Type B pancreatic cell (in vitro differentiated cells): ENCODE measurements around the gene MYO5B. TPM values are rescaled to one million over a fixed set of nuclear protein-coding genes. Genes with fewer than 3 reads are reported as not detected.

Experiments
- DNase-seq: peaks from one replicate; pipeline ENCODE4 v3.0.0; 2021; ENCODE audit warnings: mixed read lengths; ENCODE audit not compliant: unreplicated experiment; ENCODE audit errors: extremely low spot score
- H3K27ac Mint-ChIP-seq: 2 replicates; pipeline ENCODE4 v1.8.0; 2021; ENCODE audit warnings: mild to moderate bottlenecking, mixed read lengths
- H3K27me3 Mint-ChIP-seq: 2 replicates; pipeline ENCODE4 v1.8.0; 2021; ENCODE audit warnings: mixed read lengths
- H3K36me3 Mint-ChIP-seq: 2 replicates; pipeline ENCODE4 v1.8.0; 2021; ENCODE audit warnings: mixed read lengths
- H3K4me1 Mint-ChIP-seq: one replicate; pipeline ENCODE4 v1.8.0; 2021; ENCODE audit warnings: mixed read lengths; ENCODE audit not compliant: unreplicated experiment
- H3K4me3 Mint-ChIP-seq: 2 replicates; pipeline ENCODE4 v1.8.0; 2021; ENCODE audit warnings: mild to moderate bottlenecking, mixed read lengths
- H3K9me3 Mint-ChIP-seq: 2 replicates; pipeline ENCODE4 v1.8.0; 2021; ENCODE audit warnings: mixed read lengths
- total RNA-seq: library from RNA; stranded (reverse); gene quantifications from 2 replicates; pipeline ENCODE4 v1.2.1, GENCODE V29; 2021; ENCODE audit warnings: low replicate concordance
- TF ChIP-seq, protein P1 (sequence below): fragments of 200-600 bp; sonication (generic); conservative IDR thresholded peaks from 2 replicates; pipeline ENCODE4 v1.5.0; 2021; ENCODE audit warnings: antibody characterized with exemption, mild to moderate bottlenecking

Gene MYO5B
- total RNA-seq, 1 donor from 2014 or later, result 51.7 TPM

DNA sequence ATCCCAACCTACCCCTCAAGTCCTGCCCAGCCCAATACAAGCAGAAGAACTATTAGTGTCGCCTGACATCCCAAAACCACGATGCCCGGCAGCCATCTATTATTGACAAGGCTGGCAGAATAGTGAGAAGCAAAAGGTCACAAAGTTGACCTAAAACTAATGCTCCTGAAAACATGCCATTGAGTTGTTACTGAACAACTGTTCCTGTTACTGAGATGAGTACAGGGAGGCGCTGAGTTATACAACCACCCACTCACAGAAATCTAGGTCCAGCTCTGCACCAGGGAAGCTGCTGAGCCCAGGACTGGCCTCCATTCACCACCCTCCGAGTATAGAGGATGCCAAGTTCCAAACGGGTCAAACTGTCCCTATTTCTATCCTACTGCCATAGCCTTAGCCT lies 201.6 kb downstream of the MYO5B start:
- no peak for DNase-seq
- TF ChIP-seq, protein P1, sequence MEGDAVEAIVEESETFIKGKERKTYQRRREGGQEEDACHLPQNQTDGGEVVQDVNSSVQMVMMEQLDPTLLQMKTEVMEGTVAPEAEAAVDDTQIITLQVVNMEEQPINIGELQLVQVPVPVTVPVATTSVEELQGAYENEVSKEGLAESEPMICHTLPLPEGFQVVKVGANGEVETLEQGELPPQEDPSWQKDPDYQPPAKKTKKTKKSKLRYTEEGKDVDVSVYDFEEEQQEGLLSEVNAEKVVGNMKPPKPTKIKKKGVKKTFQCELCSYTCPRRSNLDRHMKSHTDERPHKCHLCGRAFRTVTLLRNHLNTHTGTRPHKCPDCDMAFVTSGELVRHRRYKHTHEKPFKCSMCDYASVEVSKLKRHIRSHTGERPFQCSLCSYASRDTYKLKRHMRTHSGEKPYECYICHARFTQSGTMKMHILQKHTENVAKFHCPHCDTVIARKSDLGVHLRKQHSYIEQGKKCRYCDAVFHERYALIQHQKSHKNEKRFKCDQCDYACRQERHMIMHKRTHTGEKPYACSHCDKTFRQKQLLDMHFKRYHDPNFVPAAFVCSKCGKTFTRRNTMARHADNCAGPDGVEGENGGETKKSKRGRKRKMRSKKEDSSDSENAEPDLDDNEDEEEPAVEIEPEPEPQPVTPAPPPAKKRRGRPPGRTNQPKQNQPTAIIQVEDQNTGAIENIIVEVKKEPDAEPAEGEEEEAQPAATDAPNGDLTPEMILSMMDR, result no peak
- H3K4me1 Mint-ChIP-seq, result peaks cover 3% of the 10 kb centered on the region
- H3K36me3 Mint-ChIP-seq, result peaks cover 13% of the 10 kb centered on the region
- no peaks in the 10 kb centered on the region for H3K27me3 Mint-ChIP-seq
- H3K4me3 Mint-ChIP-seq, result no peak overlapping the region
- no peak overlapping the region for H3K27ac Mint-ChIP-seq
- no peaks in the 10 kb centered on the region for H3K9me3 Mint-ChIP-seq

DNA sequence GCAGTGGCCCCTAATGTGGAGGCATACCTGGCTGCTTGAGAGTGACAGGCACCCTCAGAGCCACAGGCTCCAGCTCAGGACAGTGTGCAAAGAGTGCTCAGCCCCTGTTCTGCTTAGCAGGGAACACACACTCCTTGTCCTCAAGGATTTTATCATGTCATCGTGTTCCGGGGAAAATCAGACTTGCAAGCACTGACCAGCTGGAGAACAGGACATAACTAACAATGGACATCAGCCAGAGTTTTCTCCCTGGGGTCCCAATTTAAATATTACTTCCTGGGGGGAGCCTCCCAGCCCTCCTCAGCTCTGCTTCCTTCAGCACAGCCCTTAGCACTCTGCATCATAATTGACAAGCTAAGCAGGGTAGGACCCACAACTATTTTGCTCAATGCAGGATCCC lies 206.2 kb downstream of the MYO5B start:
- TF ChIP-seq, protein P1, result no peak
- Mint-ChIP-seq H3K4me1 (no peaks in the 10 kb centered on the region), H3K4me3 (no peak overlapping the region), H3K9me3 (no peaks in the 10 kb centered on the region), H3K36me3 (peaks cover 11% of the 10 kb centered on the region), H3K27ac (no peak overlapping the region), H3K27me3 (no peaks in the 10 kb centered on the region)
- no peak for DNase-seq

DNA sequence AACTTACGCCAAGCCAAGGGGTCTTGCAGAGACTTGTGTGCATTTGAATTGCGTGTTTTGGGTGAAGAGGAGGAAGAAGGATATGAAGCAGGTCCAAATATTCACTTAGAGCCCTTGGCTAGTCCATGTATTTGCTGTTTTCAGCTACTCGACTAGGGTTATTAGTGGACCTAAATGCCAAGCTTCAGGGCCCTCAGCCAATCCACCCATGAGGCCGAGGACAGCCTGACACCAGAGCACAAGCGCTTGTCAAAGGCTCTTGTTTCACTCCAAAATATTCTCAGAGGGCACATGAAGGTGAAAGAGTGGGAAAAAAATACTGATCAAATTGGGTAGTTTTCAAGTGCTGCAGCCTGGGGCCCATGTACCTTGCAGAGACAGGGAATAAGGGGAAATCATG lies 206.8 kb downstream of the MYO5B start:
- Mint-ChIP-seq H3K27me3 (no peaks in the 10 kb centered on the region), H3K4me1 (no peaks in the 10 kb centered on the region), H3K9me3 (no peaks in the 10 kb centered on the region), H3K4me3 (no peak overlapping the region), H3K36me3 (peaks cover 11% of the 10 kb centered on the region), H3K27ac (no peak overlapping the region)
- TF ChIP-seq, protein P1, result no peak
- DNase-seq, result no peak

DNA sequence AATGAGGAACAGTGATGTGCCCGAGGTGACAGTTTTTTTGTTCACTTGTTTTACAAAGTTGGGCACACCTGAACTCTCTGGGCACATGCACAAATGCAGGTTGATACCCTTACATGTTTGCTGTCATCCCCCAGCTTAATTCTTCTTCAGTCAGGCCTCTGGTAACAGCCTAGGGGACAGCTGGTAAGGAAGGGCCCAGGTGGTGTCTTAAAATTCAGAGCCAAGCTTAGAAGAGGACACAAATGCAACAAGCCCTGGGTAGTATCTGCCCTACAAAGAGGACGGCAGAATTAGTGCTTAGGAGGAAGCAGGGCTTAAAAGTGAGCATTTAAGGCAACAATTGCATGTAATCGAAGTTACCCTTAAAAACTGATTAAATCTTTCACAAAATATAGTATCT lies 209.7 kb downstream of the MYO5B start:
- Mint-ChIP-seq H3K4me1 (no peaks in the 10 kb centered on the region), H3K9me3 (no peaks in the 10 kb centered on the region), H3K36me3 (peaks cover 8% of the 10 kb centered on the region), H3K27me3 (no peaks in the 10 kb centered on the region), H3K27ac (no peak overlapping the region), H3K4me3 (no peak overlapping the region)
- TF ChIP-seq, protein P1, result no peak
- no peak for DNase-seq

DNA sequence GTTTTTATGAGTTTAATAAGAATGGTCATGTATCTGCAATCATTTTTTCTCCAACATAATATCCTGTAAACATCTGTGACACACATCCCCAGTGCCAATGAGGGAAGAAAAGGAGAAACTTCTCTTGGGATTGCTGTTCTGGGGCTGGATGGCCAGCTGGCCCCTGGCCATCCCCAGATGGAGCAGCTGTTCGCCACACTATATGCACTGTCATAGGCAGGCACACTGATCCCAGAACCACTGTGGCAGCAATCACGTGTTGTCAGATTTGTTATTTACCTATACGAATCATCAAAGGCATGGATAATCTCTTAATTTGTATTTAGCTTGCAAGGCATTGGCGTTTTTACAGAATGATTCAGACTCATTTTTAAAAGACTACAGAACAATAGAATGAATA lies 214.1 kb downstream of the MYO5B start:
- Mint-ChIP-seq H3K9me3 (no peaks in the 10 kb centered on the region), H3K27me3 (no peaks in the 10 kb centered on the region), H3K4me3 (no peak overlapping the region), H3K4me1 (no peaks in the 10 kb centered on the region), H3K27ac (no peak overlapping the region), H3K36me3 (peaks cover 10% of the 10 kb centered on the region)
- DNase-seq, result no peak
- TF ChIP-seq, protein P1, result no peak
